ENCODE data around the gene COL19A1.

- no peak for TF ChIP-seq ATF7 (IDR thresholded peaks at IDR 0.05)
- TF ChIP-seq FOXM1 (IDR thresholded peaks at IDR 0.05; ENCODE audit: low read depth): no peak
- TF ChIP-seq FOXM1 (CRISPR knock-in tag; IDR thresholded peaks at IDR 0.05; ENCODE audit: low read depth): no peak
- TF ChIP-seq, protein P1, sequence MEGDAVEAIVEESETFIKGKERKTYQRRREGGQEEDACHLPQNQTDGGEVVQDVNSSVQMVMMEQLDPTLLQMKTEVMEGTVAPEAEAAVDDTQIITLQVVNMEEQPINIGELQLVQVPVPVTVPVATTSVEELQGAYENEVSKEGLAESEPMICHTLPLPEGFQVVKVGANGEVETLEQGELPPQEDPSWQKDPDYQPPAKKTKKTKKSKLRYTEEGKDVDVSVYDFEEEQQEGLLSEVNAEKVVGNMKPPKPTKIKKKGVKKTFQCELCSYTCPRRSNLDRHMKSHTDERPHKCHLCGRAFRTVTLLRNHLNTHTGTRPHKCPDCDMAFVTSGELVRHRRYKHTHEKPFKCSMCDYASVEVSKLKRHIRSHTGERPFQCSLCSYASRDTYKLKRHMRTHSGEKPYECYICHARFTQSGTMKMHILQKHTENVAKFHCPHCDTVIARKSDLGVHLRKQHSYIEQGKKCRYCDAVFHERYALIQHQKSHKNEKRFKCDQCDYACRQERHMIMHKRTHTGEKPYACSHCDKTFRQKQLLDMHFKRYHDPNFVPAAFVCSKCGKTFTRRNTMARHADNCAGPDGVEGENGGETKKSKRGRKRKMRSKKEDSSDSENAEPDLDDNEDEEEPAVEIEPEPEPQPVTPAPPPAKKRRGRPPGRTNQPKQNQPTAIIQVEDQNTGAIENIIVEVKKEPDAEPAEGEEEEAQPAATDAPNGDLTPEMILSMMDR (IDR thresholded peaks at IDR 0.05 in 2 of 3, conservative IDR thresholded peaks at IDR 0.05 in 1 of 3; ENCODE audit: insufficient read depth in 2 of 3, low read depth in 1 of 3, low read length in 3 of 3): no peak
- TF ChIP-seq, protein P2, sequence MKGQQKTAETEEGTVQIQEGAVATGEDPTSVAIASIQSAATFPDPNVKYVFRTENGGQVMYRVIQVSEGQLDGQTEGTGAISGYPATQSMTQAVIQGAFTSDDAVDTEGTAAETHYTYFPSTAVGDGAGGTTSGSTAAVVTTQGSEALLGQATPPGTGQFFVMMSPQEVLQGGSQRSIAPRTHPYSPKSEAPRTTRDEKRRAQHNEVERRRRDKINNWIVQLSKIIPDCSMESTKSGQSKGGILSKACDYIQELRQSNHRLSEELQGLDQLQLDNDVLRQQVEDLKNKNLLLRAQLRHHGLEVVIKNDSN (CRISPR knock-in tag; IDR thresholded peaks at IDR 0.05): no peak
Measured at GRCh38 chr6:70172252-70172651, 305.9 kb downstream of the COL19A1 start.
